Measurements from ENCODE around the gene TSEN54.

TSEN54 gene

GRCh38 chr17:75531721-75532072, 15.4 kb downstream of the TSEN54 start:
- TF ChIP-seq FOXP2 (optimal IDR thresholded peaks at IDR 0.05; ENCODE audit: borderline replicate concordance, extremely low read depth, extremely low read length, insufficient read depth): no peak
- TF ChIP-seq POLR2AphosphoS5 (IDR thresholded peaks at IDR 0.05; ENCODE audit: low read depth, low read length): no peak
- no peak for TF ChIP-seq REST (IDR thresholded peaks at IDR 0.05; ENCODE audit: insufficient read depth in 1 of 2, low read depth in 2 of 2, low read length in 2 of 2)
- TF ChIP-seq TAF1 (IDR thresholded peaks at IDR 0.05; ENCODE audit: borderline replicate concordance, insufficient read depth, low read length): no peak
- TF ChIP-seq SIN3A (IDR thresholded peaks at IDR 0.05; ENCODE audit: borderline replicate concordance, insufficient read depth, low read length): no peak

DNA sequence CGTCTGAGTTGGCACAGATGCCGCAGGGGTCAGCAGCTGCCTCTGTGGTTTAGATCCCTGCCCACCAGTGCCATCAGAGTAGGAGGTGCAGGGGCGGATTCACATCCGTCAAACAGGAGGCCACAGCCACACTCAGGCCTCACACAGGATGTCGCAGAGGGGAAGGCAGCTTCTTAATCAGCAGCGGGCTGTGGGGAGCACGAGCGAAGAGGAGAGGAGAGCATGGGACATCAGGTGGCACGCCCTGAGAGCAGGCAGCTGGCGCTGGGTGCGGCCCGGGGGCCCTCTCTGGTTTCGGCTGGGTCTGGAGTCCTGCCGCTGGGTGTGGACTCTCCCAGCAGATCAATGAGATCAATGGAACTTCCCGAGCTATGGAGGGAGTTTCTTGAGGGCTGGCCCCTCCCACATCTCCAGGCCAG, 18.8 kb downstream of the TSEN54 start:
- TF ChIP-seq POLR2AphosphoS5 (IDR thresholded peaks at IDR 0.05; ENCODE audit: low read depth, low read length) (no peak), TAF1 (IDR thresholded peaks at IDR 0.05; ENCODE audit: borderline replicate concordance, insufficient read depth, low read length) (no peak), FOXP2 (optimal IDR thresholded peaks at IDR 0.05; ENCODE audit: borderline replicate concordance, extremely low read depth, extremely low read length, insufficient read depth) (no peak), REST (IDR thresholded peaks at IDR 0.05; ENCODE audit: insufficient read depth in 1 of 2, low read depth in 2 of 2, low read length in 2 of 2) (no peak), SIN3A (IDR thresholded peaks at IDR 0.05; ENCODE audit: borderline replicate concordance, insufficient read depth, low read length) (no peak)

DNA sequence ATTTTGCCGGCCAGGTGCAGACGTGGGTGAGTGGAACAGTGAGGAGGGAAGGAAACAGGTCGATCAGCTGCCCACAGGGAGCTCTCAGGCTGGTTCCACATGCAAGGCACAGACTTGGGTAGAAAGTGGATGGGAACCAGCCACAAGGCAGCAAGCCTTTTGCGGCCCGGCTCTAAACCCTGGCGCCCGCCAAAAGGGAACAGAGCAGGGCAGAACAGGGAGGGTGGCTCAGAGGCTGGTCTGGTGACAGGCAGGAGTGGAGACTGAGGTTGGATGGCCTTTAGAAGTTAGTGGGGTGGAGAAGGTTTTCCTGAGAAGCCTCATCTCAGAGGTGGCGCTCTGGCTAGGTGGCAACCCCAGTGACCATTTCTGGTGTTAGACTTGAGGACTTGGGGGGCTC, 19.5 kb downstream of the TSEN54 start:
- TF ChIP-seq SIN3A (IDR thresholded peaks at IDR 0.05; ENCODE audit: borderline replicate concordance, insufficient read depth, low read length): no peak
- TF ChIP-seq POLR2AphosphoS5 (IDR thresholded peaks at IDR 0.05; ENCODE audit: low read depth, low read length): no peak
- no peak for TF ChIP-seq REST (IDR thresholded peaks at IDR 0.05; ENCODE audit: insufficient read depth in 1 of 2, low read depth in 2 of 2, low read length in 2 of 2)
- no peak for TF ChIP-seq FOXP2 (optimal IDR thresholded peaks at IDR 0.05; ENCODE audit: borderline replicate concordance, extremely low read depth, extremely low read length, insufficient read depth)
- TF ChIP-seq TAF1 (IDR thresholded peaks at IDR 0.05; ENCODE audit: borderline replicate concordance, insufficient read depth, low read length): no peak

DNA sequence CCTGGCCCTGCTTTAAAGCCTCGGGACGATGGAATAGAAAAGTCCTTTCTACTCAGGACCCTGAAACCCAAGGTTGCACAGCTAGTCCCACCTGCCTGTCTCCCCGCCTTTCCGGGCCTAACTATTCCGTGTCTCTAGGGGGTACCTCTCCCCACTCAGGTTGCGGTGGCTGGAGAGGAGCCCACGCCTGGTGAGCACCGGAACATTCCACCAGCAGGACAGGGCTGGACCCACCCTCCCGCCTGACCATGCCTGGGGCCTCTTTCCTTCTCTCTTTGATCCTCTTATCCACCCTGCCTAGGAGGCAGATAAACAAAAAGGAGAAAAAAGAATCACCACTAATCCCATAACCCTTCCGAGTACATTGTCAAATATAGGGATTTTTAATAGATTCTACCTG, 20.0 kb downstream of the TSEN54 start:
- no peak for TF ChIP-seq REST (IDR thresholded peaks at IDR 0.05; ENCODE audit: insufficient read depth in 1 of 2, low read depth in 2 of 2, low read length in 2 of 2)
- TF ChIP-seq TAF1 (IDR thresholded peaks at IDR 0.05; ENCODE audit: borderline replicate concordance, insufficient read depth, low read length): no peak
- no peak for TF ChIP-seq FOXP2 (optimal IDR thresholded peaks at IDR 0.05; ENCODE audit: borderline replicate concordance, extremely low read depth, extremely low read length, insufficient read depth)
- no peak for TF ChIP-seq POLR2AphosphoS5 (IDR thresholded peaks at IDR 0.05; ENCODE audit: low read depth, low read length)
- TF ChIP-seq SIN3A (IDR thresholded peaks at IDR 0.05; ENCODE audit: borderline replicate concordance, insufficient read depth, low read length): no peak

Data from PFSK-1 (cell line).